GM19035 (cell line): ENCODE measurements around the gene SND1.

Experiments
- ATAC-seq: cut with Tn5 transposase; IDR thresholded peaks from one replicate; pipeline ENCODE4 v1.9.1; 2021; ENCODE audit not compliant: unreplicated experiment

SND1 gene

DNA sequence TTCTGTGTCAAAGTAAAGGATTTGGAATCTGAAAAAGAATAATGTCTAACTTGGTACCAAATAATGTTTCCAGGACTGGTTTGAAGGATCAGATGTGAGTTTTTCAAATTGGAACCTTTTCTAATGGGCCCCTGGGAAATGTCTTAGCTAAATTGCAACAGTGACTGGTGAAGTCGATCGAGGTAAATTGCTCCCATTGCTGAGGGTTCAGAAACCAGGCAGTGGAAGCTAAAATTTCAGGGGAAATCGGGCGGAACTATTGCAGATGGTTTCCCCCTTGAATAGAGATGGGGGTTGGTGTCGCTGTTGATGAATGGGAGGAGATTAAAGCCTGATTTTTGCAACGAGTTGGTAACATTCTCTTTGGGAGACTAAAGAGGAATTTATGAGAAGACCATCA is 112.7 kb downstream of the SND1 start:
- ATAC-seq, result no peak

DNA sequence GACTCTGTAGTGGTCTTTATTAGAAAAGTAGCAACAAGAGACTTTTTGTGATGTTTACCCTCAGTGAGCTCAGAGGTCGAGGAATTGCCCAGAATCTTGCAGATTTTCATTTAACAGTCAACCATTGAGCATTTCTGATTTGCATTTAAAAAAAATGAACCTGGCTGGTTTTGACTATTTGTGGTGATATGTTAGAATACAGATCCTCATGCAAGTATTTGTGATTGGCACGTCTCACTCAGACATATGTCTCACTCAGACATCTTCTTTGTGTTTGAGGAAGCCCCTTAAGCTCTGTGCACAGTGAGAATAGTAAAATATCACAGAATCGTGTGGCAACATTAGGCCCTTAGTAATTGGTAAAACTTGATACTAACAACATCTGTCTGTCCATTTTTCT is 113.2 kb downstream of the SND1 start:
- ATAC-seq, result no peak

DNA sequence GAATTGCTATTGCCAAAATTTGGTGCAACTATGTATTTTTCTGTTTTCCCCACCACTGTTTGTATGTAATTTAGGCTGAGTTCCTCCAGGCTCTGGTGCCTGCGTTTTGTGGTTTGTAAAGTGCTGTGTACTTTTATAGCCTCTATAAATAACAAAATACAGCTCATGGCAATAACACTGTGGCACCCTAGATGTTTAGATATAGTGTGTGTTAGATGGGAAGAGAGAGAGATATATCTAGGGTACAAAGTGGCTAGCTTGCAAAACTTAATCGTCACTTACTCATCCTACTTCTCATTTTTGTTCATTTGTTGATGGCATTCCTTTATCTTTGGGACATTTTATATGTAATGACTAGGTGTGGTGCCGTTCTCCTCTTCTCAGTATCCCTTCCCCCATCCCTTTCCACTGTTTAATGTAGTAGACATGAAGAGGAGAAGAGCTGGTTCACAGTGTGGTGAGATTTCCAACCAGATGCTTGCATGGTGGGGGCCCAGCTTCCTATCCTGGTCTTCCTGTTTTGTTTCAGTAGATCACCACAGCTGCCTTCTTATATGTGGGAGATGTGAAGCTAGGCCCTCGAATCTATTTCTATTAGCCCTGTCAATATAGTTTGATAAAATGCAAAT is 115.0 kb downstream of the SND1 start:
- no peak for ATAC-seq

DNA sequence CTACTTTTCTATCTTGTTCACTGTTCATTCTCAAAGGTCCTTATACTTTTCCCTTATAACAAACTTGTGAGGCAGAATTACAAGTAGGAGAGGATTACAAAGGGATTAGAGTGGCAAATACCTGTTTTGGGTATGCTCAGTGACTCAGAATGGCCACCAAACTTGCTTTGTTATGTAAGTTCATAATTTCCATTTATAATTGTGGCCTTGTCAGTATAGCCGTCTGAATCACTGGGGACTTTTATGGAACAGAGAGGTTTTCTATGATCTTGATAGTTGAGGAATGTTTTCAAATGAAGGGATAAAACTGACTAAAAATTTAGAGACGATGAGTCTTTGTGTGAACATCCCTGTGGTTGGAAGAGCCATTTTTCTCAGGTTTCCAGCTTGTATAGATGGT is 116.2 kb downstream of the SND1 start:
- no peak for ATAC-seq

DNA sequence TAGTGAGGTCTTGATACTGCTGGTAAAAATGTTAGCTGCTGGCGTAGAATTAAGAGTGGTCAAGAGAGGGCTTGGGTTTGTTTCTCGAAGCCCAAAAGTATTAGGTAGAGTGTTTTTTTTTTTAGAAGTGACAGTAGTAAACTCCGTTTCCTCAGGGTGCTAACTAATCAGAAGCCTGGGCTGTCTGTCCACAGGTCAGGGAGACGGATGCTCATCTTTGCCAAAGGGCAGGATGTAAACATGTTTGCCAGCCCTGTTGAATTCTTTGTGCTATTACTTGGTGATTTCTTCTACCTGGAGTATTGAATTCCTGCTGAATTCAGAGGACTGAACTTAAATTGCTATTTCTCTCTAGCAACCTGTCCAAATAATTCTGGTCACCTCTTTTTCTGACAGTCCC is 117.1 kb downstream of the SND1 start:
- ATAC-seq, result no peak

GRCh38 chr7:127769696-127770400 is 117.9 kb downstream of the SND1 start:
- no peak for ATAC-seq

- ATAC-seq, result no peak
Observed at GRCh38 chr7:127770885-127771284, 118.9 kb downstream of the SND1 start.

GRCh38 chr7:127771707-127772106 is 119.7 kb downstream of the SND1 start:
- ATAC-seq, result no peak

DNA sequence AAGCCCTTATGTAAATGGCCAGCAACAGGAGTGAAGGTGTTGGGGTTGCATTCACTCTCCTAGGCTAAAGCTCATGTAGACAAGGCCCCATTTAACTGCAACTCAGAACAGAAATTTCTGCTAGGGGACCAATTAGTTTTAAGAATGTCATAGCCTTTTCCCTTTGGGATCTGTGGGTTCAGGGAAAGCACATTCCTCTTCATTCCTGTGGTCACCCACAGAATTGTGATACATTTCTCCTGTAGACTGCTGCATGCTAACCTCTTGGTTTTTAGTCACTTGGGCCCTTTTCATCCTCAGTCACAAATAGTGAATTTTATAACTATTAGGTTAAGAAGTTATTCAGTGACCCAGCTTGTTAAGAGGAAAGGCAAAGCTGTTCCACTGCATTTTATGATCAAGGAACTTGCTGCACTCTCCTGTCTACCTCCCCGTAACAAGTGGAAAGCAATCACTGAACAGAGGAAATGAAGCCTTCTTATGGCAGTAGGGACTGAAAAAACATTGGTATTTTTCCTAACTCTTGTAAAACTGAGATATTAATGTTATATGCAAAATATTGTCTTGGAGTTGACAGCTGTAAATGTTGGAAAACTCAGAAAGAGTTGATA is 124.9 kb downstream of the SND1 start:
- no peak for ATAC-seq

- no peak for ATAC-seq
Observed at GRCh38 chr7:127780489-127780888, 128.5 kb downstream of the SND1 start.

DNA sequence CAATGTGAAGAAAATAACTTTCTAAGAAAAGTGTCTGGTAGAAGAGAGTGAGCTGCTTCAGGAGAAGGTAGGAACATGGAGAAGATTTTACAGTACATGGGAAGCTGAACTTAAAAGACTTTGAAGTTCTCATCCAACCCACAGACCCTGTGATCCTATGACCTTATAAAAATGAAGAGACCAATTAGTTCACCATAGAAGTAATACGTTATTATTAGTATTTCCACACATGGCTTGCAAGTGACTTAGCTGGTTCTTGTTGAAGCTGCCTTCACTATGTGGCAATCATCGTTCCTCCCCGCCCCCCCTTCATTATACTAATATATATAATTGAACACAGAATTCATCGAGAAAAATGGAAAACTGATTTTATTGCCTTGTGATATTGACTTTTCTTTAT is 129.1 kb downstream of the SND1 start:
- ATAC-seq, result no peak

GRCh38 chr7:127782075-127782474 is 130.1 kb downstream of the SND1 start:
- ATAC-seq, result no peak

- no peak for ATAC-seq
Observed at GRCh38 chr7:127782654-127783559, 130.9 kb downstream of the SND1 start.

GRCh38 chr7:127786184-127786583 is 134.2 kb downstream of the SND1 start:
- no peak for ATAC-seq

DNA sequence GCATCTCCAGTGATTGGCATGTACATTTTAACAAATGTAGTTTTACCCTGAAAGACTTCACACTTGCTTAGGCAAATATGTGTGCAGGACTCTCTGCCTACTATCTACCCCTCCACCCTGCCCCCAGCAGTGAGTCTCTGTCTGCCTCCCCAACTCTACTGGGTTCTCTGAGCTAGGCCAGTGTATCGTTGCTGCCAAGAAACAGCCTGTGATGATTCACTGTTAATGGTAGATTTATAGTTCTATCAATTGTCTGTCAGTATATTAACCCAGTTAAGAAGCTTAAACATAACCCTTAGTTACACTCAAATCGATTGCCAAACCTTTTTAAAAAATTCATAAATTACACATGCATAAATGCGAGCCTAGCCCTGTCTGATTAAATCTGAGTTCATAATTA is 137.0 kb downstream of the SND1 start:
- ATAC-seq, result no peak

DNA sequence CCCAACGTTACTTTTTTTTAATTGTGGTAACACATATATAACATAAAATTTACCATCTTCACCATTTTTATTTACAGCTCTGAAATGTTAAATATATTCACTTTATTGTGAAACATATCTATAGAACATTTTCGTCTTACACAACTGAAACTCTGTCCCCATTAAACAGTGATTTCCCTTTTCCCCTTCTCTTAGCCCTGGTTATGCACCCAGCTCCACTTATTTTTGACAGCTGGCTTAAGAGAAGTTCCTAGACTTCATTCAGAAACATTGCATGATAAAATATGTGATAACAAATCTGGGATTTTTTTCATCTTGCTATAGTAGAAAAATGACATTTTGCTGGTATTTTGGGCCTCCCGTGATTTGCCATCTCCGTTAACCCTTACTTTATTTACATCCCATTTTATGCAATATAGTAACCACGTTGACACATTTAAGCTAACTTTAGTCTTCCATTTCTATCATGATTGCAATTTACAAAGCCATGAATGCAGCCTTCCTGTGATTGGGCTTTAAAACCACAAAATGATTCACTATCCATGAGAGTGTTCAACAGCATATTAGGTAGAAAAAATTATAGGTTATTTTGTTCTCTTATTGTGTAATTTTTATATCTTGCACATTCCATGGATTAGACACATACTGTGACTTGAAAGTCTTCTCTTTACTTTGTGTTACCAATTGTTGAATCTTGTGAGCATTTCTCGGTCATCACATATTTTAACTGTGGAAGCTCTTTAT is 139.6 kb downstream of the SND1 start:
- ATAC-seq, result no peak

DNA sequence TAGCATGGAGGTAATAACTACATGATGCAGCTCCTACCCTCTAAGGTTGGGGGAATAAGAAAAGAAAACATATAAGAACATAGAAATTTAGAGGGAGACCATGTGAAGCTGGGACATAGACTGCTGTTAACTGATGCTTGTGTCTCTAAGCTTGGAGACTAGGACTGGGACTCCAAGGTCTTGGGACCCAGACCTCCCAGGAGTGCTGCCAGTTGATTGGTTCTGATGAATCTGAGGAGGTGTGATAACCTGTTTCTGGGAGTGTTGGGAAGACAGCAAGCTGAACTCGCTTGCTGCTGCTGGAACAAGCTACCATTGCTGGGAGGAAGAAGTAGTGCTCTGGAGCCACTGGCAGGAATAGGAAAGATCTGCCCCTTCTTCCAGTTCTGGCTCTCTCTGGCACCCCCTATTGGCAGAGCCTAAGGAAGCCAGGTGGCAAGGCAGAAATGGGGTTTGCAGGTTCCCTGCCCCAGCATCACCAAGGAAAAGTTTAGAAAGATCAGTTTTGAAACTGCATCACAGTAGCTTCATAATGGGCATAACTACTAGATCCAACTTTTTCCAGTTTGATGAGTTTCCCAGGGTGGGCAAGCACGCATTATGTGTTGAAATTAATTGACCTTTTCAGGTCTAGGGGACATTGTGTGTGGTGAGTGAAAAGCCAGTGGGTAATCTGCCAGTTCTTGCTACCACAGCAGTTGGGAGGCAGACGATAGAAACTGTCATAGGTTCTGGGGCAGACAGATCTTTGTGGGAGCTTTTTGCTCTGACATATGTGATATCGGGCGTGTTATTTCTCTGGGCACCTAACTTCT is 140.7 kb downstream of the SND1 start:
- ATAC-seq, result no peak

DNA sequence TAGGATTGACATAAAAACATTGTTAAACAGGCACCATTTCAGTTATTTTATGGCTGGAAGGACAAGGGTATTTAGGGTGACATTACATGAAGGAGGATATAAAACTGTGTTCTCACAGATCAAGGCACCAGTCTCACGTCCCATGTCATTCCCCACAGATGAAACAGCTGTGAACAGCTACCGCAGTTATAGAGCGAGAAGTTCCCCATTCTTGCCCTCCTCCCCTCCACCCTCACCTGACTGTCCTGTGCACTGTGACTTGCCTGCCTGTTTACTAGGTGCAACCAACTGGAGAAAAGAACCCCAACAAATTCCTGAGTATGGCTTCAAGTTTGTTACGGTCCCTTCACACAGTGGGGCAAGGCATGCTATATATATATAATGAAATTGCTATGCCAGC is 141.6 kb downstream of the SND1 start:
- no peak for ATAC-seq

DNA sequence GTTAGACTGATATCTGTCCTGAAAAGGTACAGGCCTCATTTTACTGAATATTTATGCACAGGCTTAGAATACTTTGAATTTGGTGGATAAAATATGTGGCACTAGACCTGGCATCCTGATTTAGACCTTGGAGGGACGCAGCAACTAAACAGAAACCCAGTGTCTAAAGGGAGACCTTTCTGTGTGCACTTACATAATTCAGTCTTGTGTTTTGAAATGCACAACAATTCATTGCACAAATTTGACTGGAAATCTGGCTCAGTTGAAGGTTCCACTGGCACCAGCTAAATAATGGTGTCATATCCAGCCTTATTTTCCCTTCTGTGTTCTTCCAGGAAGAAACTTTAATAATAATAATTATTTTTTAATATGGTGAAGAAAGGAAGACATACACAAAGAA is 142.1 kb downstream of the SND1 start:
- ATAC-seq, result no peak

- no peak for ATAC-seq
Observed at GRCh38 chr7:127794551-127794950, 142.6 kb downstream of the SND1 start.
